Calu3 (cell line): ENCODE measurements around the gene ARHGEF4. TPM values are rescaled to one million over a fixed set of nuclear protein-coding genes. Genes with fewer than 3 reads are reported as not detected.

Experiments
- BruUV-seq: library from RNA; stranded (reverse); fragments of 400-500 nt; replicated peaks from 2 replicates; lab custom pipeline; 2021; lab: Mats Ljungman, UMichigan
- CTCF ChIA-PET: fragments of 300-600 bp; sonication (Branson Sonifier 250); formaldehyde crosslinking; loops from one replicate; lab custom pipeline; 2022; ENCODE audit warnings: antibody characterized with exemption; lab: Charles Lee
- DNase-seq: peaks from one replicate; pipeline ENCODE4 v3.0.0; 2022
- H3K27ac Mint-ChIP-seq: one replicate; pipeline ENCODE4 v1.8.0; 2022; ENCODE audit warnings: mixed read lengths; ENCODE audit not compliant: unreplicated experiment
- H3K27me3 Mint-ChIP-seq: one replicate; pipeline ENCODE4 v1.8.0; 2022; ENCODE audit warnings: mixed read lengths; ENCODE audit not compliant: unreplicated experiment
- H3K36me3 Mint-ChIP-seq: one replicate; pipeline ENCODE4 v1.8.0; 2022; ENCODE audit warnings: mild to moderate bottlenecking, moderate library complexity, mixed read lengths; ENCODE audit not compliant: insufficient read depth, unreplicated experiment
- H3K4me1 Mint-ChIP-seq: one replicate; pipeline ENCODE4 v1.8.0; 2022; ENCODE audit warnings: mild to moderate bottlenecking, low read depth, mixed read lengths; ENCODE audit not compliant: unreplicated experiment
- H3K4me3 Mint-ChIP-seq: one replicate; pipeline ENCODE4 v1.8.0; 2022; ENCODE audit warnings: mild to moderate bottlenecking, low read depth, moderate library complexity, mixed read lengths; ENCODE audit not compliant: unreplicated experiment
- H3K9me3 Mint-ChIP-seq: one replicate; pipeline ENCODE4 v1.8.0; 2022; ENCODE audit warnings: low read depth, mixed read lengths; ENCODE audit not compliant: unreplicated experiment
- intact Hi-C: fragments of 100-400 bp; cut with micrococcal nuclease; formaldehyde crosslinking; loops from one replicate; pipeline ENCODE4 v1.10.0; 2022; ENCODE audit not compliant: unreplicated experiment
- total RNA-seq: library from RNA; stranded (reverse); gene quantifications from 2 replicates; pipeline ENCODE4 v1.2.3, GENCODE V29; 2022
- TF ChIP-seq, protein P1 (sequence below): fragments of 200-600 bp; IDR thresholded peaks from one replicate; pipeline ENCODE4 v1.8.0; 2022; ENCODE audit warnings: antibody characterized with exemption; ENCODE audit not compliant: unreplicated experiment

Gene ARHGEF4
- total RNA-seq, 1 experiment from 2014 or later = 8.8 TPM

- no TSS peak for BruUV-seq
- DNase-seq = no peak
- H3K4me1 Mint-ChIP-seq = peaks cover 9% of the 10 kb centered on the region
- peaks cover 14% of the 10 kb centered on the region for H3K27me3 Mint-ChIP-seq
- H3K4me3 Mint-ChIP-seq = no peak overlapping the region
- intact Hi-C loops = loop anchor here (1.0 kb wide), 1 partner anchor 74 kb away; no protein-coding TSS in a partner anchor
- H3K27ac Mint-ChIP-seq = no peak overlapping the region
- CTCF ChIA-PET = interaction anchor here (0.7 to 2.3 kb wide), 5 partner anchors 8 to 246 kb away, joined by 3 to 34 read pairs (median 7); no protein-coding TSS in a partner anchor
- H3K36me3 Mint-ChIP-seq = no peaks in the 10 kb centered on the region
- H3K9me3 Mint-ChIP-seq = no peaks in the 10 kb centered on the region
- TF ChIP-seq, protein P1, sequence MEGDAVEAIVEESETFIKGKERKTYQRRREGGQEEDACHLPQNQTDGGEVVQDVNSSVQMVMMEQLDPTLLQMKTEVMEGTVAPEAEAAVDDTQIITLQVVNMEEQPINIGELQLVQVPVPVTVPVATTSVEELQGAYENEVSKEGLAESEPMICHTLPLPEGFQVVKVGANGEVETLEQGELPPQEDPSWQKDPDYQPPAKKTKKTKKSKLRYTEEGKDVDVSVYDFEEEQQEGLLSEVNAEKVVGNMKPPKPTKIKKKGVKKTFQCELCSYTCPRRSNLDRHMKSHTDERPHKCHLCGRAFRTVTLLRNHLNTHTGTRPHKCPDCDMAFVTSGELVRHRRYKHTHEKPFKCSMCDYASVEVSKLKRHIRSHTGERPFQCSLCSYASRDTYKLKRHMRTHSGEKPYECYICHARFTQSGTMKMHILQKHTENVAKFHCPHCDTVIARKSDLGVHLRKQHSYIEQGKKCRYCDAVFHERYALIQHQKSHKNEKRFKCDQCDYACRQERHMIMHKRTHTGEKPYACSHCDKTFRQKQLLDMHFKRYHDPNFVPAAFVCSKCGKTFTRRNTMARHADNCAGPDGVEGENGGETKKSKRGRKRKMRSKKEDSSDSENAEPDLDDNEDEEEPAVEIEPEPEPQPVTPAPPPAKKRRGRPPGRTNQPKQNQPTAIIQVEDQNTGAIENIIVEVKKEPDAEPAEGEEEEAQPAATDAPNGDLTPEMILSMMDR = no peak
Measured at GRCh38 chr2:130872741-130873125, 36.0 kb downstream of the ARHGEF4 start.

DNA sequence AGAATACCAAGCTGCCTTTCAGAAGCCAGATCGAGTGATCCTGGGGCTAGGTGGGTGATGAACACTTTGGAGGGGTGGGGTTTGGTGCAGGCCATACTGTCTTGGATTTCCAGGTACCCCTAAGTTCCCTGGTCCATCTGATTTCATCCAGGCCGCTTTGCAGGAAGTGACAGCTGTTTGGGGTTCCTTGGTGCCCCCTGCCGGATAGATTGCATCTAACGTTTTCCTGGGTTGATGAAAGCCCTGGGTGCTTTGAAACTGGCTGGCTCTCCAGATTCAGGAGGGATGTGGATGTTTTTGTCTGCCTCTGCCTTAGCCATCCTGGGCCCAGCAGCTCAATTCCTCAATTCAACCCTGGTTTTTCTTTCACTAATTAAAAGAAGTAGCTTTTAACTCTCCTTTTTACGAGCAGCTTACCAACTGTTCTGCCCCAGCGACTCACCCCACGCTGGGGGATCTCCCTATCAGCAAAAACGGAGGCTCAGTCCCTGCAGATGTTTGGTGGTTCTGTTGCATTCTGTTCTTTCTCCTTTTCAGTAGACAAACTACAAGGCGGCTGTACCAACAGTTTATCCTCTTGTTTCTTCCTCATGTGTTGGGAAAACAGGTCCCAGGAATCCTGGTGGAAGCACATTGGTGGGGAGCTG is 37.1 kb downstream of the ARHGEF4 start:
- DNase-seq = peak; percentile 79
- intact Hi-C loops = loop anchor here (1.0 kb wide), 1 partner anchor 76 kb away; no protein-coding TSS in a partner anchor
- H3K4me3 Mint-ChIP-seq = no peak overlapping the region
- peaks cover 3% of the 10 kb centered on the region for H3K4me1 Mint-ChIP-seq
- BruUV-seq = no TSS peak
- H3K36me3 Mint-ChIP-seq = no peaks in the 10 kb centered on the region
- TF ChIP-seq, protein P1 = peak; percentile 28
- CTCF ChIA-PET = interaction anchor here (0.6 to 2.3 kb wide), 4 partner anchors 9 to 78 kb away, joined by 4 to 34 read pairs (median 6); no protein-coding TSS in a partner anchor
- H3K9me3 Mint-ChIP-seq = no peaks in the 10 kb centered on the region
- H3K27me3 Mint-ChIP-seq = peaks cover 3% of the 10 kb centered on the region
- H3K27ac Mint-ChIP-seq = no peak overlapping the region

GRCh38 chr2:130874512-130874911 is 37.8 kb downstream of the ARHGEF4 start:
- DNase-seq = no peak
- Mint-ChIP-seq H3K4me1 (no peaks in the 10 kb centered on the region), H3K4me3 (no peak overlapping the region), H3K9me3 (no peaks in the 10 kb centered on the region), H3K27ac (no peak overlapping the region), H3K36me3 (no peaks in the 10 kb centered on the region), H3K27me3 (no peaks in the 10 kb centered on the region)
- intact Hi-C loops = no loop called here
- no TSS peak for BruUV-seq
- CTCF ChIA-PET = interaction anchor here (2.0 to 2.3 kb wide), 2 partner anchors 77 to 79 kb away, joined by 8 to 34 read pairs; no protein-coding TSS in a partner anchor
- TF ChIP-seq, protein P1 = no peak

DNA sequence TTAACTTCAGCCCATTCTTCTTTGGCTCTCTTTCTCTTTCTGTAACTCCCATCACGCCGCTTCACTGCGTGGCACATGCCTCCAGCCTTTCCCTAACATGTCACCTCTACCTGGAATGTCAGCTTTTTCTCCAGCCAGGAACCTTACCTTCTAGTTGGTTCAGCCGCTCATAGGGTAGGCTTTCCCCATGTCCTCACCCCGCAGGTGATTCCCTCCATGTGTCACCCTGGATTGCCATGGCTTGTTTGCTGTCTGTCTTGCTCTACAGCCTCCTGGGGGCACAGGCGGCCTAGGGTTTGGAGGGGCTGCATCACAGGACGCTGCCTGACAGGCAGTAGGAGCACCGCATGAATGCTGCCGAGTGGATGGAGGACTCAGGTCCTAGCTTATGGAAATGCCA is 39.2 kb downstream of the ARHGEF4 start:
- Mint-ChIP-seq H3K27ac (no peak overlapping the region), H3K27me3 (no peaks in the 10 kb centered on the region), H3K9me3 (no peaks in the 10 kb centered on the region), H3K4me3 (no peak overlapping the region), H3K4me1 (no peaks in the 10 kb centered on the region), H3K36me3 (no peaks in the 10 kb centered on the region)
- intact Hi-C loops = no loop called here
- TF ChIP-seq, protein P1 = no peak
- no TSS peak for BruUV-seq
- no peak for DNase-seq
- CTCF ChIA-PET = interaction anchor here (0.8 kb wide), 1 partner anchor 78 kb away, joined by 4 read pairs; no protein-coding TSS in a partner anchor
